ENCODE data around the gene SMG6. TPM values are rescaled to one million over a fixed set of nuclear protein-coding genes. Genes with fewer than 3 reads are reported as not detected.

SMG6 gene
- total RNA-seq, 1 donor = 42.7 TPM

- H3K4me2 ChIP-seq (ENCODE audit: insufficient read depth, low read length) = no peak overlapping the region
- no peaks in the 10 kb centered on the region for H3K9me3 ChIP-seq (ENCODE audit: low read depth, low read length)
- no peaks in the 10 kb centered on the region for H4K20me1 ChIP-seq (ENCODE audit: insufficient read depth, low read length)
- TF ChIP-seq CTCF (IDR thresholded peaks at IDR 0.05; ENCODE audit: extremely low read depth, low read depth, low read length) = no peak
- peaks cover 31% of the 10 kb centered on the region for H3K4me1 ChIP-seq (ENCODE audit: insufficient read depth, low read length)
- no peak overlapping the region for H3K4me3 ChIP-seq (ENCODE audit: insufficient read depth, low read length)
- H3K27ac ChIP-seq (ENCODE audit: low read depth, low read length) = no peak overlapping the region
- DNase-seq (ENCODE audit: insufficient read length, low spot score, missing footprints) = no peak
- H3K27me3 ChIP-seq (ENCODE audit: insufficient read depth, low read length) = no peaks in the 10 kb centered on the region
- H3K79me2 ChIP-seq (ENCODE audit: insufficient read depth, low read length) = peaks cover 12% of the 10 kb centered on the region
- peaks cover 4% of the 10 kb centered on the region for H3K36me3 ChIP-seq (ENCODE audit: insufficient read depth, low read length)
- no peak overlapping the region for H2AFZ ChIP-seq (ENCODE audit: low read length)
Observed at GRCh38 chr17:2253362-2253761, 50.2 kb downstream of the SMG6 start.

- Histone ChIP-seq H3K9me3 (ENCODE audit: low read depth, low read length) (no peaks in the 10 kb centered on the region), H4K20me1 (ENCODE audit: insufficient read depth, low read length) (no peaks in the 10 kb centered on the region), H3K4me2 (ENCODE audit: insufficient read depth, low read length) (no peak overlapping the region), H3K36me3 (ENCODE audit: insufficient read depth, low read length) (peaks cover under 1% of the 10 kb centered on the region), H3K79me2 (ENCODE audit: insufficient read depth, low read length) (peaks cover 8% of the 10 kb centered on the region), H3K4me1 (ENCODE audit: insufficient read depth, low read length) (peaks cover 31% of the 10 kb centered on the region), H3K27ac (ENCODE audit: low read depth, low read length) (peak overlapping the region; percentile 98), H2AFZ (ENCODE audit: low read length) (no peak overlapping the region), H3K27me3 (ENCODE audit: insufficient read depth, low read length) (no peaks in the 10 kb centered on the region), H3K4me3 (ENCODE audit: insufficient read depth, low read length) (no peak overlapping the region)
- DNase-seq (ENCODE audit: insufficient read length, low spot score, missing footprints) = peak; percentile 89
- TF ChIP-seq CTCF (IDR thresholded peaks at IDR 0.05; ENCODE audit: extremely low read depth, low read depth, low read length) = no peak
Observed at GRCh38 chr17:2251098-2251497, 52.5 kb downstream of the SMG6 start.

- Histone ChIP-seq H3K4me3 (ENCODE audit: insufficient read depth, low read length) (no peak overlapping the region), H3K4me2 (ENCODE audit: insufficient read depth, low read length) (peak overlapping the region; percentile 65), H3K4me1 (ENCODE audit: insufficient read depth, low read length) (peaks cover 31% of the 10 kb centered on the region), H3K27ac (ENCODE audit: low read depth, low read length) (peak overlapping the region; percentile 98), H4K20me1 (ENCODE audit: insufficient read depth, low read length) (no peaks in the 10 kb centered on the region), H3K27me3 (ENCODE audit: insufficient read depth, low read length) (no peaks in the 10 kb centered on the region), H3K9me3 (ENCODE audit: low read depth, low read length) (no peaks in the 10 kb centered on the region), H2AFZ (ENCODE audit: low read length) (peak overlapping the region; percentile 63), H3K36me3 (ENCODE audit: insufficient read depth, low read length) (no peaks in the 10 kb centered on the region), H3K79me2 (ENCODE audit: insufficient read depth, low read length) (peaks cover 8% of the 10 kb centered on the region)
- TF ChIP-seq CTCF (IDR thresholded peaks at IDR 0.05; ENCODE audit: extremely low read depth, low read depth, low read length) = no peak
- DNase-seq (ENCODE audit: insufficient read length, low spot score, missing footprints) = peak; percentile 81
Observed at GRCh38 chr17:2250140-2251095, 53.2 kb downstream of the SMG6 start.

- H3K27me3 ChIP-seq (ENCODE audit: insufficient read depth, low read length) = no peaks in the 10 kb centered on the region
- no peak overlapping the region for H3K27ac ChIP-seq (ENCODE audit: low read depth, low read length)
- peaks cover 4% of the 10 kb centered on the region for H3K79me2 ChIP-seq (ENCODE audit: insufficient read depth, low read length)
- no peak overlapping the region for H3K4me3 ChIP-seq (ENCODE audit: insufficient read depth, low read length)
- no peak for DNase-seq (ENCODE audit: insufficient read length, low spot score, missing footprints)
- H3K4me1 ChIP-seq (ENCODE audit: insufficient read depth, low read length) = peaks cover 42% of the 10 kb centered on the region
- H3K36me3 ChIP-seq (ENCODE audit: insufficient read depth, low read length) = peaks cover 14% of the 10 kb centered on the region
- no peaks in the 10 kb centered on the region for H3K9me3 ChIP-seq (ENCODE audit: low read depth, low read length)
- no peak for TF ChIP-seq CTCF (IDR thresholded peaks at IDR 0.05; ENCODE audit: extremely low read depth, low read depth, low read length)
- no peak overlapping the region for H3K4me2 ChIP-seq (ENCODE audit: insufficient read depth, low read length)
- H2AFZ ChIP-seq (ENCODE audit: low read length) = no peak overlapping the region
- no peaks in the 10 kb centered on the region for H4K20me1 ChIP-seq (ENCODE audit: insufficient read depth, low read length)
Observed at GRCh38 chr17:2247005-2247404, 56.6 kb downstream of the SMG6 start.

All from osteoblast (primary cell).